Esophagus squamous epithelium (tissue), 4 donors: ENCODE measurements around the gene WDPCP.

Source experiments
- POLR2A ChIP-seq, 4 donors: fragments of 450-650 bp; IDR thresholded peaks; one replicate each; pipeline ENCODE4 v1.6.1; 2017; ENCODE audit warnings: antibody characterized with exemption in 4 of 4, mild to moderate bottlenecking in 4 of 4, moderate library complexity in 3 of 4
- TF ChIP-seq, protein P1 (sequence below), 6 experiments: fragments of 450-650 bp in 4 of 6; fragments of 200-600 bp in 2 of 6; sonication (generic) in 2 of 6; IDR thresholded peaks; one replicate each; pipeline ENCODE4 v1.5.1; 2016 to 2019; ENCODE audit warnings: antibody characterized with exemption in 6 of 6, mild to moderate bottlenecking in 4 of 6, moderate library complexity in 4 of 6

DNA sequence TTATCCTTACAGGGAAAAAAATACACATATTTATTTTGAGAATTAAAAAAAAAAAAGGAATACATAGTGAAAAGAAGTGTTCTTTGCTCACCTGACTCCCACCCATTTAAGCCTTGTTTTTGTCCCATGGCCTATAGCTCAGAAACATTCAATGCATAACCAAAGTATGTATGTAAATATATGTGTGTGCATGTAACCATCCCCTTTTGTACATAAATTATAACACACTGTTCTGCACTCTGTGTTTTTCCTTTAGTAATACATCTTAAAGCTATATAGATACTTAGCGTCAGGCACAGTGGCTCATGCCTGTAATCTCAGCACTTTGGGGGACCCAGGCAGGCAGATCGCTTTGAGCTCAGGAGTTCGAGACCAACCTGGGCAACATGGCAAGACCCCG, 22.2 kb upstream of the WDPCP start:
- TF ChIP-seq, protein P1, sequence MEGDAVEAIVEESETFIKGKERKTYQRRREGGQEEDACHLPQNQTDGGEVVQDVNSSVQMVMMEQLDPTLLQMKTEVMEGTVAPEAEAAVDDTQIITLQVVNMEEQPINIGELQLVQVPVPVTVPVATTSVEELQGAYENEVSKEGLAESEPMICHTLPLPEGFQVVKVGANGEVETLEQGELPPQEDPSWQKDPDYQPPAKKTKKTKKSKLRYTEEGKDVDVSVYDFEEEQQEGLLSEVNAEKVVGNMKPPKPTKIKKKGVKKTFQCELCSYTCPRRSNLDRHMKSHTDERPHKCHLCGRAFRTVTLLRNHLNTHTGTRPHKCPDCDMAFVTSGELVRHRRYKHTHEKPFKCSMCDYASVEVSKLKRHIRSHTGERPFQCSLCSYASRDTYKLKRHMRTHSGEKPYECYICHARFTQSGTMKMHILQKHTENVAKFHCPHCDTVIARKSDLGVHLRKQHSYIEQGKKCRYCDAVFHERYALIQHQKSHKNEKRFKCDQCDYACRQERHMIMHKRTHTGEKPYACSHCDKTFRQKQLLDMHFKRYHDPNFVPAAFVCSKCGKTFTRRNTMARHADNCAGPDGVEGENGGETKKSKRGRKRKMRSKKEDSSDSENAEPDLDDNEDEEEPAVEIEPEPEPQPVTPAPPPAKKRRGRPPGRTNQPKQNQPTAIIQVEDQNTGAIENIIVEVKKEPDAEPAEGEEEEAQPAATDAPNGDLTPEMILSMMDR (IDR thresholded peaks at IDR 0.05): no peak
- TF ChIP-seq POLR2A (IDR thresholded peaks at IDR 0.05): no peak
